RPMI7951 (cell line): ENCODE data around the gene BMX. TPM values are rescaled to one million over a fixed set of nuclear protein-coding genes. Genes with fewer than 3 reads are reported as not detected.

Experiments
- DNase-seq: peaks from one replicate; pipeline ENCODE4 v3.0.0-alpha.2; 2012; ENCODE audit warnings: low read depth
- total RNA-seq: library from RNA; depleted of rRNA; stranded (reverse); fragments of >200 nt; shearing (Covaris generic); gene quantifications from 2 replicates; pipeline ENCODE4 v1.2.3, GENCODE V29; 2014

BMX gene
- total RNA-seq, 1 experiment from 2014 or later, result not detected

DNA sequence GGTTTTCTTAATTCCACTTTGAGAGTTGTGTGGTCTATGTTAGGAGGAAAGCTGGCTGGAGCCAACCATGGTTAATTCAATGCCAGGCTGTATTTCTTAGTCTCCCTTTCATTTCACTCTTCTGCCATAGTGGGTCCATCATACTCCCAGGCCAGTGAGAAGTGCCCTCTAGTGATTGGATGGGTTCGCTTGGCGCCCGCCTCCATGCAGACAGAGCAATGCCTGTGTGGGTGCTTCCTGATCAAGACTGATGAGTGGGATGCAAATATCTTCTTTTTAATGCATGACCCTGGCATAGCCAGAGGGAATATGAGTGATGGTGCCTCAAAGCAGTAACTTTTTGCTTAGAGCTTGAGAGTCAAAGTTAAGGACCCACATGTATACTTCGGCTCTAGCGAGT, 6.4 kb downstream of the BMX start:
- no peak for DNase-seq

DNA sequence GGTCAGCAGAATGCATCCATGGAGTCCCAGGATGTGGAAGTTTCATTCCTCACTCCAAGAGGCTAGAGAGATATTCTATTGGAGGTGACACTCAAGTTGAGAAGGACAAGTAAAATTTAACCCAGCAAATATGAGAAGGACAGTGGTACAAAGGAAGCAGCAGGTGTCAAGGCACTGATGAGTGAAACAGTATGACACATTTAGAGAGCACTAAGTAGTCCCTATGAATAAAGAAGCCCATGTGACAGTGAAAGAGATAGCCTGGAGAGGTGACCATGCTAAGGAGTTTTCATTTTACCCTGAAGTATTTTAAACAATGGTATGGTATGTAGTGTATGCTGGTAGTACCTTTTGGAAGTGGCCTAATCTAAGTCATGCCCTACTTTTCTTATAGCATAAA, 9.2 kb downstream of the BMX start:
- DNase-seq, result no peak

DNA sequence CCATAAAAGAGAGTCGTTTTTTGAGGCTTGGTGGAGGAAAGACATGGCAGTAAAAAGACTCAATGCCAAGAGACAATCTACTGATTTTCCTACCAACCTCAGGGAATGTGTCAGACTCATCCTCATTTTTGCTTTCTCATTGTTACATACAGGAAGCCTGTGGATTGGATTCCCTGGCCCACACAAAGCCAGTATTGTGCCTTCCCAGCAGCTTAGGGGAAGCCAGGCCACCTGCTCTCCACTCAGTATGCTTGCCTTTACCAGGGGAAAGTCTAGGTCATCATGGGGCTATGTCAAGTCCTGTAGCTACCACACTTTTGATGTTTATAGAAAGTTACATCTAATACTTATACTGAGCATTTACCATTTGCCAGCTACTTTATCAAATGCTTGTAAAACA, 11.0 kb downstream of the BMX start:
- peak; percentile 31 for DNase-seq

DNA sequence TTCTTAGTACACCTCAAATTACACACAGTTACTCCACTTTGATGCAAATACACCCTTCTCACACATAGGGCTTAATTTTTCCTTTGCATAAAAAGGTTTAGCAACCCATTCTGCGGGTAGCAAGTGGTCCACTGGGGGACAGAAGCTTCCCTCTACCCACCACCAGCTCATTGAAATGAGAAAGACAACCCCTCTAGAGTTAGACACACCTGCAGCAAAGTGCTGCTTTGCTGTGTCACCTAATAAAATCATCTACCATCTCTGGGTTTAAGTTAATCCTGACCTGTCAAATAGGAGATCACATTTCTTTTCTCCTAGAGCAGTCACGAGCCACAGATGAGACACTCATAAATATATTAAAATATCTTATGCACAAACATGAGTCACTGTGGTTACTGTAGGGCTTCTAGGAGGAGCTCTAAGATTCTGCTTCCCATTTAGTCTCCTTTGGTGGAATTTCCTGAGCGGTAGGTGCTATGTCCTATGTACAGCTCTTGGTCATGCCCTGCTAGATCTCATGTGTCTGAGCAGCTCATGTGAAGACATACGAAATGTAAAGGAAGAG, 11.9 kb downstream of the BMX start:
- no peak for DNase-seq

DNA sequence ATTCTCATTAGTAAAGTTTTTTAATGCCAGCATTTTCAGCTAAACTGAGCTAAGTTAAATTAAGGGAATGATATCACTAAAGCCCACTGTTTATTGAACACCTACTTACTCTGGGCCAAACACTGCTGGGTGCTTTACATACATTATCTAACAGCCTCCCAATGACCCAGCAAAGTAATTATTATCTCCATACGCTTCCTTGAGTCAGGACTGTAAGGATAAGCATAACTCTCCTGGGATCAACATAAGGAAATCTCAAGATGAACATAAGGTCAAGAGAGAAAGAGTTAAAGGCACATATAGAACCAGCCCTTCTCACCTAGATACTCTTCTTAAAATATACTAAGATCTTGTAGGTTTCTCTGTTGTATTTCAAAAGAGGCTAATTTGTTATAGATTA, 13.7 kb downstream of the BMX start:
- no peak for DNase-seq

DNA sequence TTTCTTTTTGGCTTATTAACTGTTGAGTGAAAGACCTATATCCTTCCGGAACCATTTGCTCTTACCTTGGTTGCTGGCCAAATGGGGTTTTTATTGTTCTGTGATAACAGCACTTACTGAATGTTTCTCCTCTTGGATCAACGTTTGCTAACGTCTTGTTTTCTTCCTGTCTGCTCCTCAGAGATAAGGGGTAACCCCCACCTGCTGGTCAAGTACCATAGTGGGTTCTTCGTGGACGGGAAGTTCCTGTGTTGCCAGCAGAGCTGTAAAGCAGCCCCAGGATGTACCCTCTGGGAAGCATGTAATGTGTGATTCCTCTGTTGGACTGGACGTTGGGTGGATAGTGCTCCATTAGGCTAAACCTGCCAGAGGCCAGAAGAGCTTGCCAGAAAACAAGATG, 15.3 kb downstream of the BMX start:
- no peak for DNase-seq

DNA sequence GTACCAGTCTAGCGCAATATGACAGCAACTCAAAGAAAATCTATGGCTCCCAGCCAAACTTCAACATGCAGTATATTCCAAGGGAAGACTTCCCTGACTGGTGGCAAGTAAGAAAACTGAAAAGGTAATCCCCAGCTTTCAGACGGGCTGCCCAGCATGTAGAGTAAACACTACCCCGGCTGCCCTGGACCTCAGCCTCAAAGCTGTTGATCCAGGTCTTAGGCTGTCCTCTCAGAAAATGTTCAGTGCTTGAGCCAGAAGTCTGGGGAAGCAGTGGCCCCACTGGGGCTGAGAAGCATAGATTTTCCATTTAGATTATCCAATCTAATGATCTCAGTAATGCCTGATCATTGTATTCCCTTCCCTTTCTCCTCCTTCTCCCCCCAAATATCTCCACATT, 21.9 kb downstream of the BMX start:
- no peak for DNase-seq

DNA sequence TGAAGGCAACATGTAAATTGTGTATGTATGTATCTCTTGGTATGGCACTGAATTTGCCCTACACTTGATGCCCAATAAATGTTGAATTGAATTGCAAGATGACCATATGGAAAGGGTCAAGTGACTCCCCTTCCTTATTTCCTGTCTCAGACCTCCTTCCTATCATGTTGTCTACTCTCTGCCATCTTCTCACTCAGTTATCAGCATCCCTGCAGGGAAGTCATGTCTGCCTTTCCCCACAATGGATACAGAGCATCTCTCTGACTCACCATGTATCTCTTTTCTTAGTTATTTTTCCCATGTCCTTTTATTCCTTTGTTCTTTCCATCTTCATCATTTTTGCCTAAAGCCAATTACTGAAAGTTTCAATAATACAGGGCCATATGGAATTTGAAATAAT, 22.5 kb downstream of the BMX start:
- DNase-seq, result no peak

DNA sequence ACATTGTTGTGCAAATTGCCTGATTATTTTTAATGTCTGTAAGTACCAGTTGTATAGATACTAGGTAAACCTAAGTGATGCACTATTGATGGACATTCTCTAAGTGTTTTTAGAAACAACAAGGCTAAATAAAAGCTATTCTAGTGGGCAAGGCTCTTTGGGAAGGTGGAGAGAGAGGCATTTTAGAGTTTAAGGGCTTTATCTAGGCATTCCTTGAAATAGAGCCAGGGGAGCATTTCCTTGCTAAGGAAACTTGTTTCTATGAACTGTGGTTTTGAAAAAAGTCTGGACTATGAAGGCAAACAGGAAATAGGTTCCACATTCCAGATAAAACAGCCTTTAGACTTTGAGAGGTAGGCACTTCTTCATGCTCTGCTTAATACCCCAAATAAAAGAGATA, 23.8 kb downstream of the BMX start:
- DNase-seq, result peak; percentile 50

DNA sequence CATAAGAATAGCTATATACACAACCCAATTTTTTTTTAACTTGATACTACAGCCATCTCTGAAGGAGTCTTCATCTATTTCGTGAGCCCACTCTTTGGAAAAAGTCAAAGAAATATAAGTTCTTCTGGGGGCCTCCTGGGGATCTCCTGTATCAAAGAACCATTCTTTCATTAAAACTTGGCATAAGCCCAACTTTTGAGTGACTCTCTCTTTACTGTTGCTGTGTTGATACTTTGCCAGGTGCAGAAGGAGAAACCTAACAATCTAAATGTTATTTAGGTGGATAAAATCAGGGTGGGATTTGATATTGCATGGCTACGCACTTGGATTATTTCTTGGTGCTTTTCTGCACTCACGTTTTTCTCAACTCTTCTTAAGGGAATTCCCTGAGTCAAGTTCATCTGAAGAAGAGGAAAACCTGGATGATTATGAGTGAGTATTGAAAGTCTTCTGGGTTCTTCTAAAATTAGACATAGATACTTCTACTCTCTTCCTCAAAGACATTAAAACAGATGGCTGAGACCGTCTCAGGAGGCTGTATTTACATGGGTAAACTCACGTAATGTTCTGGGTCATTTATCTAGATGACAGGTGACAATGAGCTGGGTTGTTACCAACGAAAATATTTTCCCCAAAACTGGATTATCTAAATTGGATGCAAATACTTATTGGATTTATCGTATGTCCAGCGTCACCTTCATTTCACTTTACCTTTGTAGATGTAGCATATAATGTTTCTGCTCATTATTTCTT, 25.2 kb downstream of the BMX start:
- peak; percentile 4 for DNase-seq

DNA sequence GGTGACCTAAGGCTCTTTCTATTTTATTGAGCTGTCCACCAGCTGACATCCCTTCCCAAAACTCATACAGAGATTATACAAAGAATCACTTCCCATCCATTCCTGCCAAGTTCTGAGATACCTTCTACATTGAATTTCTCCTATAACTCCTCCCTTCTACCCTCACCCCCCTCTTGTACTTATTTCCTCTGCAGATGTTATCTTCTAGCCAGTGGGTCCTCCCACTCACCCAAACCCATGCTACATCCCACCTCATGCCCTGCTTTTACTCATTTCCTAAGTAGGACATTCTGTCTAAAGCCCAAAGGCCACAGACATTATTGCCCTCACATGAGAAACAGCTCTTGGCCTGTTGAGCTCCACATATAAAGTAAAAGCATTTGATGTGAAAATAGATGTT, 28.6 kb downstream of the BMX start:
- DNase-seq, result no peak

DNA sequence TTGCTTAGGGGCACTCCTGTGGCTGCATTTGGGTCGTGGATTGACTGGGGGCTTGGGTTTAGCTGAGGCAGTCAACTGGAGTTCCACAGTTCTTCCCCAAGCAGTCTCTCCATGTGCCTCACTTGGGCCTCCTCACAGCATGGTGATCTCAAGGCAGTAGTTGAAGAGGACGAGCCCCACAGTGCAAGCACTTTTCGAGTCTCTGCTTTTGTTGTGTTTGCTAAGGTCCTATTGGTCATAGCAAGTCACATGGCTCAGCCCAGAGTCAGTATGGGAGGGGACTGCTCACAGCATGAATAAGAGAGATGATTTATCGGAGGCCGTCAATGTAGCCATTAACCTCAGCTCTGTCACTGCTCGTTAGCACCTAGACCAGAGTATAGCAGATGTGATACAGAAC, 29.7 kb downstream of the BMX start:
- no peak for DNase-seq

DNA sequence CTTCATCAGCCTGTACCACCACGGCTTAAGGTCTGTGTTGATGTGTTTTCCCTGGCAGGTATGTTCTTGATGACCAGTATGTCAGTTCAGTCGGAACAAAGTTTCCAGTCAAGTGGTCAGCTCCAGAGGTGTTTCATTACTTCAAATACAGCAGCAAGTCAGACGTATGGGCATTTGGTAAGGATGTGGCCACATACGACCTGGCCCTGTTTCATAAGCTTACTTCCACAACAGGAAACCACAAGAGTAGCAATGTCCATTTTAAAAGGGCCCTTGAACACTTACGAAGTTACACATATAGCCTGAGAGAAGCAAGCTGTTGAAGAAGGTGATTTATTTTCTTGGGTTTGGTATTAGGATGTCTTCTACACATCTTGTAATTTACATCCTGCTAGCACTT, 46.1 kb downstream of the BMX start:
- DNase-seq, result no peak

DNA sequence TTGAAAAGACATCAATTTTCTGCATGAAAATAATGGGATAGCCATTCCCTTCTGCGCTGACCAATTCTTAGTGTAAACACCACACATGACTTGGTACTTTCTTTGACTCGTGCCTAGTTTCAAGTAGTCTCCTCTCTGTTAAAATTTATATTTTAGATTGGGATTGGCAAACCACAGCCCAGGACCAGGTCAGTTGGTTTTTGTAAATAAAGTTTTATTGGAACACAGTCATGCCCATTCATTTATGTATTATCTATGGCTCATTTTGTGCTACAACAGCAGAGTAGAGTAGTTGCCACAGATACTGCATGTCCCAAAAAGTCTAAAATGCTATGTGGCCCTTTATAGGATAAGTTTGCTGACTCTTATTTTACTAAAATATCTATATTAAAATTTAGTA, 46.7 kb downstream of the BMX start:
- no peak for DNase-seq

DNA sequence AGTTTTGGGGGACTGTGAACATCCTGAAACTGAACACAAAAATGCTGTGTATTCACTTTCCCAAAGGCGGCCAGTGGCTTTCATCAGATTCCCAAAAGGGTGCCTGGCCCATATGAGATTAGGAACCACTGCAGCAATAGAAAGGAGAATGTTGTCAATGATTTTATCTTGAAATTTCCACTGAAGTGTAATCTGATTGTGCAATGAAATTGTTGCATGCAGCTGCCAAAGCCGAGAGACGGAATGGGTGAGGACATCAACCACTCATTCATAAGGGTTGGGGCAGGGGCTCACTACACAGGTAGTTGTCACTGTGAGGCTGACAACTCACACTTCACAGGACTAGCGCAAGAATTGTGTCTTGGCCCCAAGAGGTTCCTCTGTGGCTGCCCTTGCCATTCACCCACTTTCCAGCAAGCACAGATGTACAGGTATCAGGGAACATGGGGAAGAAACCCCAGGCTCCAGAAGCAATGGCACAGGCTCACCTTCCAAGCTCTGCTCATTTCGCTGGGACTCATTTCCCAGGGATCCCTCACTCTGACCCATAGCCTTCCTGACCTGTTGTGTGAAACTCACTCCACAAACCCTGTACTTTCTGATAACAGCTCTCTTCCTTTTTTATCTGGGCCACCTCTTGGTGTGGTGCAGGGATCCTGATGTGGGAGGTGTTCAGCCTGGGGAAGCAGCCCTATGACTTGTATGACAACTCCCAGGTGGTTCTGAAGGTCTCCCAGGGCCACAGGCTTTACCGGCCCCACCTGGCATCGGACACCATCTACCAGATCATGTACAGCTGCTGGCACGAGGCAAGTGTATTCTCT, 48.8 kb downstream of the BMX start:
- no peak for DNase-seq

DNA sequence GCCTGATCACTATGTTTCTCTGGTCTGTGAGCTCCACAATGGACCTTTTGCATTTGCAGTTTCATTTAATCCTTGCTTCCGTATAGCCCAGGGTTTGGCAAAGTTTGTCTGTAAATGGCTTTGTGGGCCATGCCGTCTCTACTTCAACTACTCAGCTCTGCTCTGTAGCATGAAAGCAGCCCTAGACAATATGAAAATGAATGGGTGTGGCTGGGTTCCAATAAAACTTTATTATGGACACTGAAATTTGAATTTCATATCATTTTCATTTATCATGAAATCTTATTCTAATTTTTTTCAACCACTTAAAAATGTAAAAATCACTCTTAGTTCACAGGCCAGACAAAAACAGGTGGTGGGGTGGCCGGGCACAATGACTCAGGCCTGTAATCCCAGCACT, 58.6 kb downstream of the BMX start:
- no peak for DNase-seq

DNA sequence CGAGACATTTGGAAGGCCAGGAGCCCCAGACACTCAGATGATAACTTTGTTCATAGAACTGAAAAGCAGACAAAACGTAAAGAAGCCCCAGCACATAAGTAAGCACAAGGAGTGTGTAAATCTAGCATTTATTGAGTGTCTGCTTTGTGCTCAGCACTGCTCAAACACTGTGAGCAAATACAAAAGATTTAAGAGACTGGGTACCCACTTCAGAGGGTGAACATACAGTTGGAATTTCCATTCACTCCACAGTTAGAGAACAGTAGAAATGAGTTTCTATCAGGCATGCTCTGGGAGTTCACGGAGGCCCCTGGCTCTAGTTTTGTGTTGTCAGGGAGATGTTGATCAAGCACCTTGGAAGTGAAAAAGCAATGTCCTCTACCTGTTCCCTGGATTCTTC, 60.3 kb downstream of the BMX start:
- DNase-seq, result no peak

DNA sequence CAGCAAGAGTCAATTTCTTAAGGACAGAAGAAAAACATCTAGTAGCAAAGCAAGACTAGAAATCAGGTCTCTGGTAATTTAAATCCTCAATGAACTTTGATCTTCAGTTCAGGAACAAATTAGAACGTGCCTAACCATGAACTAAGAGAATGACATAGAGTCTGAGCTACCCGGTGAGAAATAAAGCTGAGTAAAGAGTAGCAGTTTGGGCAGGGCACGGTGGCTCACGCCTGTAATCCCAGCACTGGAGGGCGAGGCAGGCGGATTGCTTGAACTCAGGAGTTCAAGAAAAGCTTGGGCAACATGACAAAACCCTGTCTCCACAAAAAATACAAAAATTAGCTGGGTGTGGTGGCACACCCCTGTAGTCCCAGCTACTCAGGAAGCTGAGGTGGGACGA, 62.4 kb downstream of the BMX start:
- DNase-seq, result no peak

DNA sequence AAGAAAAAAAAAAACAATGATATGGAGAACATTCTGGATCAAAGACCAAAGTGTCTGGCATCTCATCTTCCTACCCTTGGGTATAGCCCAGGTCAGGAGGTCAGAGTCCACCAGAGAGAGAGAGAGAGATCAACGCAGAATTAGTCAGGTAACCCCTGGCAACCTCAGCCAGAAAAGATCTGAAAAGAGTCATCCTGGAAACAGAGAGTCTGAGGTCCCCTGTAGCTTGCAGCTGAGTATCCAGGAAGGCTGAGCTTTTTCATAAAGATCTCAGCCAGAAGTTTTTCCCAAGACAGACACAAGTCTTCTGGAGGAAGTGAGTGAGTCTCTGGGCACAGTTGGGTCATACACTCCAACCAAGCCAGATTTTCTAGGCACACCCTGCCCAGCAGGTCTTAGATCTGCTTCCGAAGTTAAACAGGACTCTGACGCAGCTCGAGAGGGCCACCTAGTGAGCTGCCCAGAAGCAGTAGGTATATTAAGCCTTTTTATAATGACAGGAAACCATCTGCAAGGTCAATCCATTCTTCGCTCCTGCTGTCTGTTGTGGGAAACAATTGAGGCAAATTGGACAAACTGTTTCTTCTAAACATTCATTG, 64.5 kb downstream of the BMX start:
- peak; percentile 49 for DNase-seq

DNA sequence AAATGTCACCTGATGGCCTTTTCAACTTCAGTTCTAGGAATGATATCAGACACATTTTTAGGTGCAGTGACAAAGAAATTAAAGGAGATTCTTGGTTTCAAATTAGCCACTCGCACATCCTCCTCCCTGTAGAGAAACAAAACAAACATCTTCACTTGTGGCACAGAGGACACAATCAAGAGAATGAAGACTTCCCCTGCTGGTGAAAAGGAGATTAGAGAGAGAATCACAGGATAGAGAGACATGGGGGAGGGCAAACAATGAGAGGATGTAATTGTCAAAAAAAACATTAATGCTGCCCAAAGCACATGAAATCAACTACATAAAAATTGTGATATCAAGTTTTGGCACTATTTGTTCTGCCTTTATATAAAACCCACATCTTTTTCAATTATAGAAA, 65.6 kb downstream of the BMX start:
- DNase-seq, result no peak

DNA sequence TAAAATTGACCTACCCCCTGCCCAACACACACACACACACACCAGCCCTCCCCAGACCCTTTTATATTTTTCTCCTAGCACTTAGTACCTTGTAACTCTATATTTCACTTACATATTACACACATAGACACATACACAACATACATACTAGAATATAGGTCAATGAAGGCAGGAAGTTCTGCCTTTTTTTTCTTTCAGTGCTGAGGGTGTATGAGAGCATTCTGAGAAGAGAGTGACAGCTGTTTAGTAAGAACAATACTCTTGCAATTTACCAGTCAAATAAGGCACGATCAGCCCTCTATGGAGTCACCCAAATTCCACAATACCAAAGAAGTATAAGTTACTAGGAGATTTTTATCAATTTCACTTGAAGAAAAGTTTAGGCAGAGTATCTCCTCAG, 66.7 kb downstream of the BMX start:
- DNase-seq, result no peak

DNA sequence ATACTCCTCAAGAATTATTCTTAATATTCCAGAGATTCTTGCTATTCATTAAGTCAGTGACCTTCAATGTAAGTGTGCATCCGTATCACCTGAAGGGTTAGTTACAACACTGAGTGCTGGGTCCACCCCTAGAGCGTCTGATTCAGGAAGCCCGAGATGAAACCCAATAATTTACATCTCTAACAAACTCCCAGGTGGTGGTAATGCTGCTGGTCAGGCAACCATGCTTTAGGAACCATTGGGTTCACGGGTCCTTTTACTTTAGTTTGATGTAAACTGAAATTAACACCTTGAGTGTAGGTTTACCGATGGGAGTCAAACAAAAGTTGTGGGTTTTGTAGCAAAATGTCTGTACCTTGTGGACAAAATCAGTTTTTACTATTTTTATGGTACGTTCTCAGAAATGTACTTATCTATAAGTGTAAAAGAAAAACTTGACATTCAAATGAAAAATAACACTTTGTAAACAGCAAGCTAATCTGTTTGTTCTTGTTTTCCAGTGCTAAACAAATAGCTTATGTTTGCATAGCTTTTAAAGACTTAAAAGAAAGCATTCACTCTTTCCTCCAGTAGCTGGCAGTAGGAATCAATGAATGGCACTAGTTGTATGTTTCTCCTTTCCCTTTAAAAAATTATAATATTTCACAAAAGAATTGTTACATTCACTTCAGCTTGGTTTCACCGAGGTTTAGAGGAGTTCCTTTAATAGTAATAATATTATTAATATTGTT, 67.4 kb downstream of the BMX start:
- no peak for DNase-seq
